Measurements from ENCODE around the gene AP5B1.

The AP5B1 gene

GRCh38 chr11:65793144-65793581 is 12.4 kb upstream of the AP5B1 start:
- Mint-ChIP-seq H3K4me3 (no peak overlapping the region), H3K4me1 (ENCODE audit: low read depth) (peaks cover 13% of the 10 kb centered on the region), H3K36me3 (ENCODE audit: low read depth) (no peaks in the 10 kb centered on the region), H3K27me3 (ENCODE audit: low read depth) (peaks cover 16% of the 10 kb centered on the region), H3K9me3 (no peaks in the 10 kb centered on the region), H3K27ac (no peak overlapping the region)

- Mint-ChIP-seq H3K36me3 (ENCODE audit: low read depth) (no peaks in the 10 kb centered on the region), H3K27me3 (ENCODE audit: low read depth) (peaks cover 19% of the 10 kb centered on the region), H3K4me3 (no peak overlapping the region), H3K4me1 (ENCODE audit: low read depth) (peaks cover 15% of the 10 kb centered on the region), H3K27ac (peak overlapping the region; percentile 26), H3K9me3 (no peaks in the 10 kb centered on the region)
Measured at GRCh38 chr11:65792456-65792855, 11.7 kb upstream of the AP5B1 start.

DNA sequence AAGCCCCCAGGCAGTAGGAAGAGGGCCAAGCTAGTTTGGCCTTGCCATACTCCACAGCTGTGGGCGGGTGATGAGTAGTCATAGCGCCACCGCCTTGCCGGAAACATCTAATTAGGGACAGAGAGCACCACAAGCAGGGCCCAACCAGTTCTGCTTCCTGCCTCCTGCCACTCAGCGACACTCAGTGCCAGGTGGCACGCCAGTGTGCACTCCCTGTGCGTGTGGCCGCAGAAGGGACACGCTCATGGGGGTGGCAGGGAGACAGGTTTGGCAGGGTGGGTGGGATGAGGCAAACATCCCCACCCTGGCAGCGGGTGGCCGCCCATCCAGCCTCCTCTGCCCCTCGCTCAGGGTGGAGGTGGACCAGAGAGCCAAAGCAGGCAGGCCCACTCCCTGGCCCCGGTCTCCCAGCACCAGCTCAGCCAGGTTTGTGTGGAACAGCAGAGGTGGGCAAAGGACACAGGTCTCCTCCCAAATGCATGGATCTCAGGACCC is 11.0 kb upstream of the AP5B1 start:
- Mint-ChIP-seq H3K27ac (no peak overlapping the region), H3K36me3 (ENCODE audit: low read depth) (peaks cover 2% of the 10 kb centered on the region), H3K4me3 (no peak overlapping the region), H3K27me3 (ENCODE audit: low read depth) (peaks cover 23% of the 10 kb centered on the region), H3K9me3 (no peaks in the 10 kb centered on the region), H3K4me1 (ENCODE audit: low read depth) (peaks cover 16% of the 10 kb centered on the region)

DNA sequence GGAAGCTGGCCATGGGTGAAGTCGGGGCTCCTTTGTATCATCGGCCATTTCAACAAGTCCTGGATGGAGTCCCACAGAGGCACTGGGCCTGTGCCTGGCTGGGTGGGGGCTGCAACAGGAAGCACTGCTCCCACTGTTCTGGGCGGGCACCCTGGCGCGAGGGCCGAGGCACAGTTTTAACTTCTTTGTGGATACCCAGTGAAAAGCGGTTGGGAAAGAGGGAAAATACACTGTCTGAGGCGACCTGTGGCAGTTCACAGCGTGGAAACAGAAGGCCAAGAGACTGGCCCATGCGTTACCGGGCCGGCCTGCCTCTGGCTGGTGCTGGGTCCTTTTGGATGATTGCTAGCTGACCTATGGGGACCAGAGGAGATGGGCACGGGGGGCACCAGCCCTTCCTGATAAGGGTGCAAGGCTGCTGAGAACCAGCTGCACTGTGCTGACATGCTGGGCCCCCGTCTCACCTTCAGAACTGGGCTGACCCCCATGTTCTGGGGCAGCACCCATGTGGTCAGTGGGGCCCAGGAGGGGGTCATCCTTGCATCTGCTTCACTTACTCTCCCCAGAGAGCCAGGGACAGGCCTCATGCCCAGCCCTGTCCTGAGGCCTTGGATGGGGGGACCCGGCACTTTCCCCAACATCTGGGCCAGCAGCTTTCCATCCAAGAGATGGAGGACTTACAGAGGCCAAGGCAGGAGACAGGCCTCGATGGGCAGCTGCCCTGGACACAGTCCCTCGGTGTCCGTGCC is 10.3 kb upstream of the AP5B1 start:
- H3K4me3 Mint-ChIP-seq, result no peak overlapping the region
- H3K4me1 Mint-ChIP-seq (ENCODE audit: low read depth), result peaks cover 14% of the 10 kb centered on the region
- H3K9me3 Mint-ChIP-seq, result no peaks in the 10 kb centered on the region
- H3K27me3 Mint-ChIP-seq (ENCODE audit: low read depth), result peaks cover 24% of the 10 kb centered on the region
- H3K36me3 Mint-ChIP-seq (ENCODE audit: low read depth), result peaks cover 2% of the 10 kb centered on the region
- peak overlapping the region; percentile 57 for H3K27ac Mint-ChIP-seq

DNA sequence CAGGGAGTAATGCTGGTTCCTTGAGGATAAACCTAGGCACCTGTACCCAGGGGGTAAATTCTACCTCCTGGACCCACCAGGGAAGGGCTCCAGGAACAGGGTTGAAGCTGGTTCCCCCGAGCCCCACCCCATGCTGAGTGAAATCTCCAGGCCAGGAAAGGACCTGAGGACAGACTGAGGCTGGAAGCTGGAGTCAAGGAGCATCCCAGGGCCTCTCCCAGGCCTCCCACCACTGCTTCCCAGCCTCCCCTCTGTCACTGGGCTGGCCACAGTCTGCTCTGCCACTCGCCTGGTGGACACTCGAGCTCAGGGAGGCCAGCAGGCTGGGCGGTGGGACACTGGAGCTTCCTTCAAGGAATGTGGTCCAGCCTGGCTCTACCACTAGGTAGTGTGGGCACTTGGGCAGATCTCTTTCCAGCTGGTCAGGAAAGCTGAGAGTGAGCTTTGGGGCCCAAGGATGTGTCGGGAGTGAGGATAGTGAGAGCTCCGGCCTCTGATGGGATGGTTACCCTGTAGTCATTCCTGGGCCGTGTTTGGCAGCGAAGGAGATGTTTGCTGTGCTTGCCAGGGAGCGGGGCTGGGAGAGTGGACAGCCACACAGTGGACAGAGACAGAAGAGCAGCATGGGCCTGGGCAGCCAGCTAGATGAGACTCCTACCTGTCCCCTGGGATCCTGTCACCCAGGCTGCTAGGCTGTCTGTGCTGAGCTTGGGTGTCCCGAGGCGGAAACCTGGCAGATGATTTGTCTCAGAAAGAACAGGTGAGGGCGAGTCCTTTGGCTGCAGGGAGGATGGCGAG is 9.5 kb upstream of the AP5B1 start:
- H3K4me1 Mint-ChIP-seq (ENCODE audit: low read depth), result peaks cover 19% of the 10 kb centered on the region
- H3K27me3 Mint-ChIP-seq (ENCODE audit: low read depth), result peaks cover 32% of the 10 kb centered on the region
- H3K9me3 Mint-ChIP-seq, result no peaks in the 10 kb centered on the region
- peak overlapping the region; percentile 57 for H3K27ac Mint-ChIP-seq
- H3K4me3 Mint-ChIP-seq, result no peak overlapping the region
- peaks cover 2% of the 10 kb centered on the region for H3K36me3 Mint-ChIP-seq (ENCODE audit: low read depth)

- H3K4me1 Mint-ChIP-seq (ENCODE audit: low read depth), result peaks cover 22% of the 10 kb centered on the region
- H3K36me3 Mint-ChIP-seq (ENCODE audit: low read depth), result peaks cover 4% of the 10 kb centered on the region
- no peaks in the 10 kb centered on the region for H3K9me3 Mint-ChIP-seq
- no peak overlapping the region for H3K4me3 Mint-ChIP-seq
- peaks cover 40% of the 10 kb centered on the region for H3K27me3 Mint-ChIP-seq (ENCODE audit: low read depth)
- H3K27ac Mint-ChIP-seq, result no peak overlapping the region
Measured at GRCh38 chr11:65789230-65790103, 8.7 kb upstream of the AP5B1 start.

DNA sequence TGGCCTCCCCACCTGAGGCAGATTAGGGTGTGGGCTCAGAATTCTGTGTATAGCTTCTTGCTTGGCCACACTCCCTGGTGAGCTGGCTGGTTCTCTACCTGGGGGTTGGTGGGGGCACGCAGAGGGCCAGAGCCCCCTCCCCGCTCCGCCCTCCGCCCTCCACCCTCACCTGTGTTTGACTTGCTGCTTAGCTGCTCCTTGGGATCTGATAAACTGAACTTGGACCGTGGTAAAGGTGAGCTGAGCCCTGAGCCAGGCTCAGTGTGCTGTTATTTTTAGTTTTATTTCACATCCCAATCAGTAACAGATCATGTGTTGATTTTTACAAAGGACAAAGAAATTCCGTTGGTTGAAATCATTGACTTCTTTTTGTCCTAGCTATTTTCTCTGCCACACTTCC is 8.0 kb upstream of the AP5B1 start:
- H3K27ac Mint-ChIP-seq, result no peak overlapping the region
- H3K4me3 Mint-ChIP-seq, result no peak overlapping the region
- H3K9me3 Mint-ChIP-seq, result no peaks in the 10 kb centered on the region
- peaks cover 4% of the 10 kb centered on the region for H3K36me3 Mint-ChIP-seq (ENCODE audit: low read depth)
- peaks cover 22% of the 10 kb centered on the region for H3K4me1 Mint-ChIP-seq (ENCODE audit: low read depth)
- peaks cover 46% of the 10 kb centered on the region for H3K27me3 Mint-ChIP-seq (ENCODE audit: low read depth)

DNA sequence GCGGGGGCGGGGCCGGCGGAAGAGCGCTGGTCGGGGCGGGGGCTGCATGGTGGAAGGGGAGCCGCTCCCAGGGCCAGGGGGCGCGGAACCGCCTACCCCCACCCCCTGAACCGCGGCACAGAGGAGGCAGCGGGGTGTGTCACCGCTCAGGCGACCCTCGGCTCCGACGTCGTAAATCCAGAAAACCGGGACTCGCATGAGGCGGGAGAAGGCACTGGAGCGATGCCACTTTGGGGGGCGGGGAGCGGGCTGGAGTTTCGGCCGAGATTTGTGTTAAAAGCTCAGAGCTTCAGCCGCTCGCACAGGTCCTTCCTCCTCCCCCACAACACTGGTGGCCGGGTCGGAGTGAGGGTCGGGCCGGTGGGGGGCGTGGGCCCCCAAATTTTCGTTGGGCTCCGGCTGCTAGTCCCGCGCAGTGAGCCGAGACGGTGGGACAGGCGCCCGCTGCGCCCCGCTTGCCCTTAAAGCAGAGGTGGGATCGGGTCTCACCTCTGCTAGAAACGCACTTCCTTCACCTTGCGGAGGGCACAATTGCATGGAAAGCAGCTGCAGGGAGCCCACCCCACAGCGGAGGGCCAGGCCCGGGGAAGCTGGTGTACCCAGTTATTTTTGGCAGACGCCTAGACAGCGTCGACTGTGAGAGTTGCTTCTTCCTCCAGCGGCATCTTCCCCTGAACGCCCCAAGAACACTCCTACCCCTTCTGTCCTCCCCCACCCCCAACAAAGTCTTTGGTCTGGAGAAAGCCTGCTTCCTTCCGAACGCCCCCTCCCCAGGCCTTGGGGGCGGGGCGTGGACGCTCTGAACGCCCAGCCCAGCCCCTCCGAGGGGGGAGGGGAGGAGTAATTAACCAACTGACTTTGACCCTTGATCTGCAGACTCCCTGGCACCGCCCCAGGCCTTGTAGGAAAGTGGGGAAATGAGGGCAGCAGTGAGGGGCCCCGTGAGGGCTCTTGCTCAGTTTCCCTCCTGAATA is 7.2 kb upstream of the AP5B1 start:
- H3K4me3 Mint-ChIP-seq, result peak overlapping the region; percentile 79
- H3K4me1 Mint-ChIP-seq (ENCODE audit: low read depth), result peaks cover 26% of the 10 kb centered on the region
- no peaks in the 10 kb centered on the region for H3K9me3 Mint-ChIP-seq
- H3K27ac Mint-ChIP-seq, result peak overlapping the region; percentile 81
- peaks cover 53% of the 10 kb centered on the region for H3K27me3 Mint-ChIP-seq (ENCODE audit: low read depth)
- H3K36me3 Mint-ChIP-seq (ENCODE audit: low read depth), result peaks cover 4% of the 10 kb centered on the region

DNA sequence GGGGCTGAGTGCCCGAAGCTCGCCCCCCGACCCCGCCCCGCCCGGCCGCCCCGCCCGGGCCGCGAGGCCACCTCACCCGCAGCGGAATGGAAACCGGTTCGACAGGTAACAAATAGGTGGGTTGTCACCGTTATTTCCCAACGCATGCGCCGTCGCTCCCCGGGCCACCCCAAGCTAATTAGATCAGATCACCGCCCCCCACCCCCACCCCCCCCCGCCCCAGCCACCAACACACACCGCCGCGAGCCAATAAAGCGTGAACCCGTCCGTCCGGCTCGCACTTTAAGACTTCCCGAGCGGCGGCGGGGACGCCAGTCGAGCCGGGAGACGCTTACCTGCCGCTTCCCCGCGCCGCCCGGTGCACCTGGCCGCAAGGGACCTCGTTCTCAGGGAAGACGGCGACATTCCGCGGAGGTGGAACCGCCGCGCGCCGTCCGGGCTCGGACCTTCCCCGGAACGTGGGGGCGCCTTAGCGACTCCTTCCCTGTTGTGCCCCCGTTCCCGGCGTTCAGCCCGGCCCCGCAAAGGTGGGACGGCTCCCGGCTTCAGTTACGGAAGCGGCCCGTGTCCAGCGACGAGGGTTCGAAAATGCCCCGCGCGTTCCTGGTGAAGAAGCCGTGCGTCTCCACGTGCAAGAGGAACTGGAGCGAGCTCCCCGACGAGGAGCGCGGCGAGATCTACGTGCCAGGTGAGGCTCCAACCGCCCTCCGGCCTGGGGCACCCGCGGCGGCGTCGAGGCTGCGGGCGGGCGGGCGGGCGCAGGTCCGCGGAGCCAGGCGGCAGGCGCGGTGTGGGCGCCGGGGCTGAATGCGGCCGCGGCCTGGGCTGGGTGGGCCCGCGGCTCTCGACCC is 6.2 kb upstream of the AP5B1 start, which contains the start of gene OVOL1:
Gene OVOL1, plus strand, starts transcription at position 278 of the 851 bp plus-strand sequence. Its CDS starts 311 bp downstream, at position 589.
- H3K27me3 Mint-ChIP-seq (ENCODE audit: low read depth), result peaks cover 54% of the 10 kb centered on the region
- H3K9me3 Mint-ChIP-seq, result no peaks in the 10 kb centered on the region
- H3K4me3 Mint-ChIP-seq, result peak within 1 kb of the TSS; percentile 64
- H3K4me1 Mint-ChIP-seq (ENCODE audit: low read depth), result peaks cover 25% of the 10 kb centered on the region
- no peak within 1 kb of the TSS for H3K27ac Mint-ChIP-seq
- H3K36me3 Mint-ChIP-seq (ENCODE audit: low read depth), result peaks cover 4% of the 10 kb centered on the region

DNA sequence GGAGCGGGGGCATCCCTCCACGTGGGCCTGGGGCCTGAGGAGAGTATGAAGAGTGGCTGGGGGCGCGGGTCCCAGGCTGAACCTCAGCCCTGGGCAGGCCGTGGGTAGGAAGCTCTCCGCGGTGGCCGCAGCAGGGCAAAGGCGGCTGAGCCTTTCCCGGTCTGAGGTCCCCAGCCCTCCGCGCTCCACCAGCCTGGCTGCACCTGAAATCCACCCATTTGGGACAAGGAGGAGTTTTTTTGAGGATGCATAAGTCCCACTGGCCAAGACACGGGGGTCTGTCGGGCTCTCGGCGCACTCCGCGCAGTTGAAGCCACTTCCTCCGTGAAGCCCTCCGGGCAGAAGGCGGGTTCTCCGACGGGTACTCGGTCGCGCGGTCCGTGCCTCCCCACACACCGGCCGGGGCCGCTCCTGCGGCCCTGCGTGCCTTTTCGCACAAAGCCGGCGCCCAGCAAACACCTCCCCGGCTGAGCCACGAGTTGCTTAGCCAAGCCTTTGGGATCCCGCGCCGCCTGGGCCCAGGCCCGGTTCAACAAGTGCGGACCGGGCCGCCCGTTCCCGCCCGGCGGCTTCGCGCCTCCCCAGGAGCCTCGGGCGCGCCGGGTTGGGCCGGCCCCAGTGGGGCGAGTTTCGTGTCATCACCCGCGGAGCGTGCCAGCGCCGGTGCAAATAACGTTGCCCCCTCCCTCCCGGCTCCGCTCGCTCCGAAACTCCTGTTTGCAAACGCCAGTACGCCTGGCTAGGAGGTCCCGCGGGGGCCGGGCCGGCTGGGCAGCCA is 5.4 kb upstream of the AP5B1 start:
- no peak overlapping the region for H3K4me3 Mint-ChIP-seq
- H3K27me3 Mint-ChIP-seq (ENCODE audit: low read depth), result peaks cover 54% of the 10 kb centered on the region

GRCh38 chr11:65785319-65786007 is 4.7 kb upstream of the AP5B1 start:
- Mint-ChIP-seq H3K27me3 (ENCODE audit: low read depth) (peaks cover 54% of the 10 kb centered on the region), H3K4me3 (peak overlapping the region; percentile 46), H3K27ac (peak overlapping the region; percentile 59), H3K9me3 (no peaks in the 10 kb centered on the region), H3K4me1 (ENCODE audit: low read depth) (peaks cover 18% of the 10 kb centered on the region), H3K36me3 (ENCODE audit: low read depth) (peaks cover 4% of the 10 kb centered on the region)

More for the DNA sequence above, 5.4 kb upstream of the AP5B1 start:
- no peaks in the 10 kb centered on the region for H3K9me3 Mint-ChIP-seq
- H3K36me3 Mint-ChIP-seq (ENCODE audit: low read depth), result peaks cover 4% of the 10 kb centered on the region
- no peak overlapping the region for H3K27ac Mint-ChIP-seq
- H3K4me1 Mint-ChIP-seq (ENCODE audit: low read depth), result peaks cover 22% of the 10 kb centered on the region

All from T-helper 1 cell treated with Interleukin-12 subunit alpha and Interleukin-12 subunit beta and Interleukin-4 antibody, amounts not matched to agents 30 μg/mL and 1 μg/mL, for 36 hours (primary cell).